Astrocyte (in vitro differentiated cells and primary cell): ENCODE data around the gene UBE2E1.

Source experiments
- EZH2 ChIP-seq: IDR thresholded peaks from 2 replicates; pipeline ENCODE4 v1.6.1; 2012; ENCODE audit warnings: mild to moderate bottlenecking, low read length, inconsistent platforms; ENCODE audit not compliant: insufficient read depth
- TF ChIP-seq, protein P1 (sequence below): IDR thresholded peaks from 2 replicates; pipeline ENCODE4 v1.5.1; 2011; ENCODE audit warnings: low read depth, mild to moderate bottlenecking, inconsistent platforms, low read length, moderate library complexity; ENCODE audit not compliant: insufficient read depth

DNA sequence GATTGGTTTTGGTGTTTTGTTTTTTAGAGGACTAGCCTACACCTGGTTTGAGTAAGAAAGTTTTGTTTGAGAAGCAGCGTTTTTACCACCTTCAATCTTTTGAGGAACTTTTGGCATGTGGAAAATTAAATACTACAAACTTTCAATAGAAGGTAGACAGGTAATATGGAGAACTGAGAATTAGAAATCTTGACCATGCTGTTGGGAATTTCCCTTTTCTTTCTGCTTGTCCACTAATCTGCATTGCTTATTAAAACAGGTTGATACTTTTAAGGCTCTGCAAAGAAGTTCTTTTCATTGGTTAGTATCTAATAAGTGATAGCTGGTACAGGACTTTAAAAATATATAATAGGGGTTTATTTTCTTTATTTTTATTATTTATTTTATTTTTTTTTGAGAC is 31.9 kb downstream of the UBE2E1 start:
- TF ChIP-seq, protein P1, sequence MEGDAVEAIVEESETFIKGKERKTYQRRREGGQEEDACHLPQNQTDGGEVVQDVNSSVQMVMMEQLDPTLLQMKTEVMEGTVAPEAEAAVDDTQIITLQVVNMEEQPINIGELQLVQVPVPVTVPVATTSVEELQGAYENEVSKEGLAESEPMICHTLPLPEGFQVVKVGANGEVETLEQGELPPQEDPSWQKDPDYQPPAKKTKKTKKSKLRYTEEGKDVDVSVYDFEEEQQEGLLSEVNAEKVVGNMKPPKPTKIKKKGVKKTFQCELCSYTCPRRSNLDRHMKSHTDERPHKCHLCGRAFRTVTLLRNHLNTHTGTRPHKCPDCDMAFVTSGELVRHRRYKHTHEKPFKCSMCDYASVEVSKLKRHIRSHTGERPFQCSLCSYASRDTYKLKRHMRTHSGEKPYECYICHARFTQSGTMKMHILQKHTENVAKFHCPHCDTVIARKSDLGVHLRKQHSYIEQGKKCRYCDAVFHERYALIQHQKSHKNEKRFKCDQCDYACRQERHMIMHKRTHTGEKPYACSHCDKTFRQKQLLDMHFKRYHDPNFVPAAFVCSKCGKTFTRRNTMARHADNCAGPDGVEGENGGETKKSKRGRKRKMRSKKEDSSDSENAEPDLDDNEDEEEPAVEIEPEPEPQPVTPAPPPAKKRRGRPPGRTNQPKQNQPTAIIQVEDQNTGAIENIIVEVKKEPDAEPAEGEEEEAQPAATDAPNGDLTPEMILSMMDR, result no peak
- no peak for TF ChIP-seq EZH2
